Raji (cell line): Measurements from ENCODE around the gene G6PC3.

ENCODE experiments used
- POLR2A ChIP-seq: IDR thresholded peaks from 2 replicates; pipeline ENCODE4 v1.6.1; 2011; ENCODE audit warnings: low read depth, low read length, control low read depth; ENCODE audit not compliant: insufficient read depth

Gene G6PC3

DNA sequence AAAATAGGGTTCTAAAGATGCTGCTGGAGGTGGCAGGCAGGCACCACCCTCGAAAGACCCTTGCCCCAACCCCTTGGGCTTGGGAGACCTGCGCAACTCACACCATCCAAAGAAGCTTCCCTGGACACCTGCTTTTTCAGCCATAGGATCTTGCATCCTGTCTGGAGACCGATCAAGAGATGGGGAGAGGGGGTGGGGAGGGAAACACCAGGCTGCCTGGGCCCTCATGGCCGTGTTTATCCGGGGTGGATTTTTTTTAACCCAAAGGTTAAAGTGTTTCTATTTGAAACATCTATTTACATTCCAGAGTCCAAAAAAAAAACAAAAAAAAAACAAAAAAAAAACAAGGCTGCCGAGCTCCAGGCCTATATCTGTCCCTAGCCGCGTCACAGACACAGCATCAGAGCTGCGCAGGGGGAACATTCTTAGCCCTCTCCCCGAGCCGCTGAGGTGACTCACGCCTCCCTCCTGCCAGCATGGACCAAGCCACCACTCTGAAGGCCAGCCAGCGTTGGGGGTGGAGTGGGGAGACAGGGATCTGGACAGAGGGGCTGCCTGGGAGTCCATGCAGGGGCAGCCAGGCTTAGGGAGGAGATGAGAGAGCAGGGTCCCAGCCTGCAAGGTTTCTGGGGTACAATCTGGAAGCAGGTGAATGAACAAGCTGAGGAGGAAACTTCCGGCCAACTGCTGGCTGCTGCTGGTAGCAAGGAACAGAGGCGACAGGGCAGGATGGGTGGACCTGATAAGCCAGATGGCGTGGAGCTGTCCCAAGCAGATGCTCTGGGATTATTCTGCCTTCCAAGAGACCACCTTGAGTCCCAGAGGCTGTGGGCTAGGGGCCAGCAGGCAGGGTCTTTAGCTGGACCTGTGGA lies 38.1 kb downstream of the G6PC3 start:
- TF ChIP-seq POLR2A: no peak

- TF ChIP-seq POLR2A: no peak
Measured at GRCh38 chr17:44109312-44109630, 38.7 kb downstream of the G6PC3 start.

DNA sequence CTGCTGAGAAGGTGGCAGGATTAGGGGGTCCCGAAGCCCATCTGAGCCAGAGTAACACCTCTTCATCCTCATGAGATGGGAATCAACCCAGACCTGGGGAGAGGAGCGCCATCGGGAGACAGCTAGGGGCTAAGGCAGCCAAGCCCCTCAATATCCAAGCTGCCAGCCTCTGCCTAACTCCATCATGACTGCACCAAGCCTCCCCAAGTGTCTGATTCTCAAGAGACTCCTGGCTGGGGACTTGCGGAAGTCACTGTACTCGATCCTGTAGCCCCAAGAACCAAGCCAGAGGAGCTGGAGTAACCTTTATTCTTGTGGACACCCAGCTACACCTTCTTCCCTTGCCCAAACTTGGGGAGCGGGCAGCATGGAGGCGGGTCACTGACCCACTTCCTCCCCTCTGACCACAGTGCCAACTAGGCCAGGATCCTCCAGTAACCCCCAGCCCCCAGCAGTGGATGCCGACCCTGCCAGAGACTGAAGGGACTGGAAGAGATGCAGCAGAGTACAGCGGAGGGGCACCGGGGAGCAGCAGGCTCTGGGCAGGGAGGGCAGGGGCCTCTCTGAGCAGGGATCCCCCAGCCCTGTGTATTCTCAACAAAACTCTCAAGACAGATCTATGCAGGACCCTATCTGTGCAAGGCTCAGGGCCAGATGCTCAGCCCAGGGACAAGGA lies 39.6 kb downstream of the G6PC3 start:
- no peak for TF ChIP-seq POLR2A

DNA sequence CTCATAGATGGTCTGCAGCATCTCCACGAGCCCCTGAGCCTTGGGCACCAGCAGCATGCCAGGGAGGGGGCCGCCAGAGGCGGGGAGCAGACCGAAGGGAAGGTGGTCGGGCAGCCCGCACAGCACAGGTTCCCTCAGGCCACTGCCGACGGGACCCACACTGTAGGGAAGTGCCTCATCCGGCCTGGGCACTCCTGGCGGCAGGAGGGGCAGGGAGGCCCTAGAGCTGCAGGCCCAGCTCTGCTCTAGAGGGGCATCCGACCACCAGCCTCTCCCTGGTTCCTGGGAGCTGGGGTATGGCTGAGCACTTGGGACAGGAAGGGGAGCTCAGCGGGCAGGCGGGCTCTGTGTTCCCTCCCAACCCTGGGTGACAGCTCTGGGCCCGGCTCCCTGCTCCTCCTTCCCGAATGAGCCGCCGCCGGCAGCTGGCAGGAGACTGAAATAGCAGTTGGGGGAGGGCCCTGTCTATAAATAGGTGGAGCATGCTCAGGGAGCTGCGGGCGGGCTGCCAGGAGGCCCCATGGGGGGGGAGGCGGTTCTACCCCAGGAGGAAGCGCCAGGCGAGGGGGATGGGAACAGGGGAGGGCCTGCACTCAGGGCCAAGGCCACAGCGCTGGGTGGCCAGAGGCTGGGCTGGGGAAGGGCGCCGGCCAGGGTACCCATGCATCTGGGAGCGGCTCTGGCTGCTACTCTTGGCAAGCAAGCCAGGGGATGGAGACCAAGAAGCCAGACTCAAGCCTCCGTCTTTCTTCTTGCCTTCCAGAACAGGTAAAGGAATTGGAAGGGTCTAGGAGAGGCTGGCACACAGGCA lies 40.5 kb downstream of the G6PC3 start:
- TF ChIP-seq POLR2A: no peak

GRCh38 chr17:44111777-44112176 lies 41.2 kb downstream of the G6PC3 start:
- TF ChIP-seq POLR2A: no peak

DNA sequence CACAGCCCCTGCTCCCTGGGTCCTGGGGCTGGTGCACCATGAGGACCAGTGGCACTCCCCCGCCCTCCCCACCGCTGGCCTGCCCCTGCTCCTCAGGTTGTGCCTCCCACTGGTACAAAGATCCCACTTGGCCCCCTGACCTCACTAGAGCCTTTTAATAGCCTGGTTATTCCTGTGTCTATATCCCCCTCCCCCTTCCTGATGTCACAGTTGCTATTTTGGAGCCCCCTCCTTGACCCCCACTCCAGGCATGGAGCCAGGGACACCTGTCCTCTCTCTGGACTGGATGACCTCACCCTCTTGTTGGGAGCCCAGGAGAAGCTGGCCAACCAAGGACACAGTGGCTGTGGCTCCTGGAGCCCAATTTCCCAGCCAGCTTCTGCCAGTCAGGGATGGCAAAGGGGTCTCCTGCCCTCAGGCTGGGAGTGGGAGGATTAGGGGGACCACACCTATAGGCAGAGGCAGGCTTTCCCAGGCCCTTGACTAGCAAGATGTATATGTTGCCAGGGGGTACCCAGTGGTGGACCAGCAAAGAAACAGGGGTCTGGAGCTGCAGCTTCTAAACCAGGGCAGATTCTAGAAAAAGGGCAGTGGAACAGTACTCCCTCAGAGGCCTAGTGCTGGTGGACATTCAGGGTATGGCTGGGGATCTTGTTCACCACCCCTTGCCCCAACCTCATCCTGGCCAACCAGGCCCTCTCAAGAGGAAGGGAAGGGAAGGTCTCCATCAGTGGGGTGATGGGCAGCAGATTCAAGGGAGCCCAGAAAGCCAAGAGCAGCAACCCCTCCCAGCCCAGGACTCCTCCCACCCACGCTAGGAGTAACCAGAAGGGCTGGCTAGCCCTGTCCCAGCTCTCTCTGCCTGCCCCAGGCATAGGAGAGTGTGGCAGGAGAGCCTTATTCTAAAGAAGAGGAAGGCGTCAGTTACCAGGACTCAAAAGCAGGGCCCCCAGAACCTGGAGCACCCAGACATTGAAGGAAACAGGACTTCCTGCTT lies 42.0 kb downstream of the G6PC3 start:
- no peak for TF ChIP-seq POLR2A

DNA sequence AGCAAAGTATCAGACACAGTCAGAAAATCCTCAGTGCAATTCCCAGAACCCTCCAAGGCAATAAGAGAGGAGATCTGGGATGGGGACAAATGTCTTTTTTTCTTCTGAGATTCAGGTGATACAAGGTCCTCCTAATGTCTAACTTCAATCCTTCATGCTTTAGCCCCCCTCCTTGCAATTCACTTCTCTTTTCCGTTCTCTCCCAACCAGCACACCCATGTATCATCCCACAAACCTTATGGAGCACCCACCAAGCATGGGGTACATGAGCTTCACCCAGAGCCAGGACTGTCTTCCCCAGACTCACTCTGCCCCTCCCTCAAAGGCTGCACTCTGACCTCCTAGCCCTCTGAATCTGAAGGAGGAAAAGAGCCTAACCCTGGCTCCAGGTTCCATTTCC lies 42.8 kb downstream of the G6PC3 start:
- TF ChIP-seq POLR2A: no peak

DNA sequence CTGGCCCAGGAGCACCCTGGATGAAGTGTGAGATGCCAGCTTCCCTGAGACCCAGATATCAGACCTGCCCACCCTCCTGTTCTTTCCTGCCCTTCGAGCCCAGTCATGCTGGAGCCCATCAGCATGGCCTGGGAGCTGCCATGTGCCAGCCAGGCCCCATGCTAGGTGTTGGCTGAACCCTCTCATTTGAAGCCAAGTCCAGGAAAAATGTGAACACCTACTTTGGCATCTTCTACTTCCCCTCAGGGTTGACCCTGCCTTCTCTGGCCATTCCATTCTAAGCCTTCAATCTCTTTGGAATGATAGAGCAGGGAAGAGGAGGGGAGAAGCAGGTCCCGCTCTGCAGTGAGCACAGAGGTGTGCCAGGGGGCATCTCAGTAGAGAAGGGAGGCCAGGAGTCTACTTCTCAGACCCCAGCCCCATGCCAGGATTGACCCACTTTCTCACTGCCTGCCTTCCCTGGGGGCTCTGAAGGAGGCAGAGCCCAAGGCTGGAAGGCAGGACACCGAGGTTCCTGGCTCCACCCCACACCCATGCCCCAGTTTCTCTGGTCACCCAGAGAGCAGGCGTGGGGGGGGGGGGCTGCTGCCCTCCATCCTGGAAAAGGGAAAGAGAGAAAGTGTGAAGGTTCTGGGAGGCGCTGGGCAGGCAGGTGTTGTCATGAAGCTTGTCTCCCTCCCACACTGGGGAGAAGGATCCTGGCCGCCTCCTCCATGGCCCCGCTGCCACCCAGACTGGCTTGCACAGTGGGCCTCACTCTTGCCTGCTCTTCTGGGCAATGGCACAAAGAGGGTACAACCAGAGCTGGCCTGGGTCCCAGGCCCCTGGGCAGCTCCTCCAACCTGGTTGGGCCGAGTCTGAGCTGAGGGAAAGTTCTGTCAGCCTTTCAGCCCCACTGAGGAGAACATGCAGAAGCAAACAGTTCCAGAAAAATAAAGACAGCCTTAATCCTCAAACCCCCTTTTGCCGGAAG lies 43.6 kb downstream of the G6PC3 start:
- no peak for TF ChIP-seq POLR2A

GRCh38 chr17:44115585-44116415 lies 45.3 kb downstream of the G6PC3 start:
- no peak for TF ChIP-seq POLR2A

DNA sequence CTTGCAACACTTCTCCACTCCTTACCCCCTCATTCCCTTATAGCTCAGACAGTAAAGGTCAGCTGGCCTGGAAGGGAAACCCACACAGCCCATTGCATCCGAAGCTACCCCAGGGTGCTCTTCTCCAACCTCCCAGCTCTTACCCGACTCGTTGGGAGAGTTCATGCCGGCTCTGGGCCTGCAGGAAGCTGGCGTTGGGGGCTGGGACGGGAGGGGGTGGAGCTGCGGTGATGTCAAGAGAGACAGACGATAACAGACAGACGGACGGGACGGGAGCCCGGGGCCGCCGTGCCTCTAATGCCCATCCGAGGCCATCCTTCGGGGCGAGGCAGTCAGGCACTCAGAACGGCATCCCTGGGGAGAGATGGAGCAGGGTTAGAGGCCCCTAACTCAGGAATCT lies 46.8 kb downstream of the G6PC3 start:
- TF ChIP-seq POLR2A: no peak

- TF ChIP-seq POLR2A: no peak
Measured at GRCh38 chr17:44118427-44119050, 48.0 kb downstream of the G6PC3 start.

GRCh38 chr17:44119062-44119461 lies 48.5 kb downstream of the G6PC3 start:
- TF ChIP-seq POLR2A: no peak
